ENCODE results near the gene PARVB.

DNA sequence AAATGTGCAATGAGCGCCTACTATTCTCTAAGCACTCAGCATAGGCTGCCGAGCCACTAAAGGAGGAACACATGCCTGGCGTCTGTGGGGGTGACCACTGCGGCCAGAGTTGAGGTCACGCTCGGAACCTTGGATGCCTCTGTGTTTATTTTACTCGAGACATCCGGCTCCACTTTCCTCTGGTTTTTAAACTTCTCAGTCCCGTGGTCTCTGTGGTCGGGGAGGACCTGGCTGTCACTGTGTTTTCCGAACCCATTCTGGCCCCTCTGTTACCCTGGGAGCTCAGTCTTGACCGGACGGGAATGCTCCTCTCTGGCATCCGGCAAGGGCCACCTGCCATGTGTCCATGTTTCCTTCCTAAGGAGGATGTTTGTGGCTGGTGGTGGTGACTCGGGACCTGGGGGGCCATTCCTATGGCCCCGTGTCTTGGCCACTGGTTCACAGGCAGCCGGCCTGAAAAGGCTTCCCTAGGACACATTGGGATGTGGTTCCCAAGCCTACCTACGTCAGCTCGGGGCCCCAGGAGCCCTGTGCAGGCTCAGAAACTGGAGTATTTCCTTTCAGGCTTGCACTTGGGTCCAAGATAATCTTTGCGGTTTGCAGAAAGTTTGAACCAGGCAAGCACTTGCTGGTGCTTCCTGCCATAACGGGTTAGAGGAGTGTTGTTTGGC is 109.9 kb downstream of the PARVB start:
- TF ChIP-seq, protein P1, sequence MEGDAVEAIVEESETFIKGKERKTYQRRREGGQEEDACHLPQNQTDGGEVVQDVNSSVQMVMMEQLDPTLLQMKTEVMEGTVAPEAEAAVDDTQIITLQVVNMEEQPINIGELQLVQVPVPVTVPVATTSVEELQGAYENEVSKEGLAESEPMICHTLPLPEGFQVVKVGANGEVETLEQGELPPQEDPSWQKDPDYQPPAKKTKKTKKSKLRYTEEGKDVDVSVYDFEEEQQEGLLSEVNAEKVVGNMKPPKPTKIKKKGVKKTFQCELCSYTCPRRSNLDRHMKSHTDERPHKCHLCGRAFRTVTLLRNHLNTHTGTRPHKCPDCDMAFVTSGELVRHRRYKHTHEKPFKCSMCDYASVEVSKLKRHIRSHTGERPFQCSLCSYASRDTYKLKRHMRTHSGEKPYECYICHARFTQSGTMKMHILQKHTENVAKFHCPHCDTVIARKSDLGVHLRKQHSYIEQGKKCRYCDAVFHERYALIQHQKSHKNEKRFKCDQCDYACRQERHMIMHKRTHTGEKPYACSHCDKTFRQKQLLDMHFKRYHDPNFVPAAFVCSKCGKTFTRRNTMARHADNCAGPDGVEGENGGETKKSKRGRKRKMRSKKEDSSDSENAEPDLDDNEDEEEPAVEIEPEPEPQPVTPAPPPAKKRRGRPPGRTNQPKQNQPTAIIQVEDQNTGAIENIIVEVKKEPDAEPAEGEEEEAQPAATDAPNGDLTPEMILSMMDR (IDR thresholded peaks at IDR 0.05; ENCODE audit: low read depth, low read length), result no peak
- TF ChIP-seq EZH2phosphoT487 (IDR thresholded peaks at IDR 0.05; ENCODE audit: low read depth), result no peak
